Pons (tissue), 1 donor: ENCODE measurements around the gene EIF5A.

Experiments used
- DNase-seq: peaks from one replicate; pipeline ENCODE4 v3.0.0-alpha.2; 2016; ENCODE audit warnings: low spot score

Gene EIF5A

GRCh38 chr17:7313088-7313889, 5.9 kb downstream of the EIF5A start:
- no peak for DNase-seq

DNA sequence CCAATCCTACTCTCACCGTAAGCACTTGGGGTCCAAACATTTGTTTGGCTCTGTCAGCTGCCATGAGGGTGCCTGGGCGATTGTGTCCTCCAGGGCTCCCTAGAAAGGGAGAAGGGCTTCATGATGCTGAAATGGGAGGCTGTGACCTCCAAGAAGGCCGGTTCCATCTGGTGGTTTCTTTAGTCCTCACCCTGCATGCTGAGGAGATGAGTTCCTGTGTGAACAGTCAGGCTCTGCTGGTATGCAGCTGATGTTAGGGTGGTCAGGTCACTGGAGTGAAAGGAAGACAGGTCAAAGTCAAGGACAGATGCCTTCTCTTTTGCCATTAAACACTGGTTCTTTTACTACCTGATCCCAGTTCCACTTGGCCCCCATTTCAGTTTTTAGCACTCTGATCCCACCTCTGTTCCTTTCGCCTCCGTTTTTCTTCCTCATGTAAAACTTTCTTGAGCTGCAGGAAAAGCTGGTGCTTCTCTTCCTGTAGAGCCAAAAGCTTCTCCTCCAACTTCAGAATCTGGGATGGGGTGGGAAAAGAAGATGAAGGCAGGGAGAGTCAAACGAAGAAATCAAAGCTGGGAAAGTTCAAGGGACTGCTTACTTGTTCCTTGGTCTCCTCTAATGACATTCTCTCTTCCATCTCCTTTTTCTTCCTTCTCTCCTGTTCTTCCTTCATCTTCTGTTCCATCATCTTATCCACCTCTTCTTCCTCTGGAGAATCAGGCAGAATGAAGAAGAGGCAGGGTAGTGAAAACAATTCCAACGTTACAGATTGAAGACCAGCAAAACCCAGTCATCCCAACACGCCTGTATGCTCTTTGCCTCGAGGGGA, 6.7 kb downstream of the EIF5A start:
- no peak for DNase-seq

DNA sequence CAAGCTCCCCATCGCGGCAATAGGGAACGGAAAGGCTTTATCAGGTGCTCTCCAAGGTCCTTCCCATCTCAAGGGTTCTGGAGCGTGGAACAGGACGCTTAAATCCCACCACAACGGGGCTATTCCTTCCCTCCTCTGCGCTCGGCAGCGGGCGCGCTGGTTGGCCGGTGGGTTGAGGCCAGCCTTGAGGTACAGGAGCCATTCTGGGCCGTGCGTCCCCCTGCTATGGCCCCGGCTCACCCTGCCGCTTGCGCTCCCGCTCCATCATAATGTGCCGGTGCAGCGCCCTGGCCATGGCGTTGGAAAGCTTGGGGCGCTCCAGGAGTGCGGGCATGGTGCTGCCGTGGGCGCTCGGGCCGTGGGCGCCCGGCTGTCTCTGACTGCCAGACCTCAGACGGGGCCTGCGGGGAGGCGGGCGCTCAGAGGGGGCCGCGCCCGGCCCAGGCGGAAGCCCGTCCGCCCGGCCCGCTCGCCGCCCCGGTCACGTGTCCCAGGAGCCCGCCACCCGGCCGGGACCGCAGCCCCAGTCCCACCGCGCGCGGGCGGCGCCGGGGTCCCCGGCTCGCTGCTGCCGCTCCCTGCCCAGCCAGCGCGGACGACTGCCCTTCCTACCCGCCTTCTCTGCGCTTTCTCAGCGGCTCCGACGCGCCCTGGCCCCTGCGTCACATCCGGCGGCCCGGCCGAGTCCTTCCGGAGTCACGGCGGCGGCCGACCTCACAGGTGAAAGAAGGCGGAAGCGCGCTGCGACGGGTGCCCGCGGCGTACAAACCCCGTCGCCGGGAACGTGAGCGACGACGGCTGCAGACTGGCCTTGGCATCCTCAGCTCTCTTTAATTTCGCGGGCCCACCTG, 7.5 kb downstream of the EIF5A start, which contains the start of gene GPS2:
TSS of gene GPS2 (minus strand) at position 642 of the 851 bp plus-strand sequence. CDS start at position 334, 308 bp downstream.
- peak; percentile 70 for DNase-seq

DNA sequence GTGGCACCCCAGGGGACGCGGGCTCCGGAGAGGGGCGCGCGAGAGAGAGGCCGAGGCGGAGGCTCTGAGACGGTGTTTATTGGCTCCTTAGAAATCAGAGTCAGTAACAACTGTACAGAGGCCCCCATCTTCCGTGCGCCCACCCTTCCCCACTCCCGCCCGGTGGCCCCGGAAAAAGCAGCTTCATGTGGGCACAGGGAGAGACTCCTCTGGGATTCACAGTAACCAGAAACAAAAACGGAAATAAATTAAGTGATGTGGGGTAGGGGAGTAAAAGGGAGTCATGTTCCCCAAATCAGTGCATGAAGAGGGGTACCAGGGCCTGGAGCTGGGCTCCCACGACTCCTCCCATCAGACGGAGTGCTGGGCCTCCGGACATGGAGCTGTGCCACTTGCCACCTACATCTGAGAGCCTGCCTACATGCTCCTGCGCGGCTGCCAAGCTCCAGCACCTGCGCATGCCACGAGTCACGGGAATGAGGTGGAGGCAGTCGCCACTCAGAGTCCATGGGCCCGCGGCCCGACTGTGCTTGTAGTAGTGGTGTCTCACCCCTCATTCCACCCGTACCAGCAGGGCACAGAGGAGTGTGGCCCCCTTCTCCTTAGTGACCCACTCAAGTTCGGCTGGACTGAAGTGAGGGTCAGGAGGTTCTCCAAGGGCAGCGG, 8.3 kb downstream of the EIF5A start:
- DNase-seq: no peak

DNA sequence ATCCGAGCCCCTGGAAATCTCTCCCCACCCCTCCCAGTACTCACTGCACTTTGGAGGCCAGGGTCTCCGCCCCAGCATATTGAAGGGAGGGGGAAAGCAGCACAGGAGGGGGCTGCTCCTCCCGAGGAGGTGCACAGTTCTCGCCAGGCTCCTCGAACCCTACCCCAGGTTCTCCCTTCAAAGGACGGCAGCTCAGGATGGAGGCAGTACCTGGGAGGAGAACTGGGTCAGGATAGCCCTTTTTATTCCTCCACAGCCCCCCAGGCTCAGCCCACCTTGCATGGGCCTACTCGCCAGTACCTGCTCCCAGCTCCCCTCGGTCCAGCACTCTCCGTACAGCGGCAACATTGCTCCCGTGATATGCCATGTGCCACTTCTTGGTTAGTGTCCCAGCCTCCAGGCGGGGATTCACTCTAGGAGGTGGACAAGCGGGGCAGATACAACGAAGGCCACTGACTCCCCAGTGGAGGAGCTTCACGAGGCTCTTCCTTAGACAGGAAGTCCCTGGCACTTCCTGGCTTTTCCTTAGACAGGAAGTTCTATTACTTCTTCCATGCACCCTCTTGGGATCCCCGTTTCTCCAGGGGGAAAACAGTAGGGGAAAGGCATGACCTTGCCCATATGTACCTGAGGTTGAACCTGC, 9.9 kb downstream of the EIF5A start:
- DNase-seq: no peak

GRCh38 chr17:7318121-7318860, 10.9 kb downstream of the EIF5A start:
- no peak for DNase-seq

DNA sequence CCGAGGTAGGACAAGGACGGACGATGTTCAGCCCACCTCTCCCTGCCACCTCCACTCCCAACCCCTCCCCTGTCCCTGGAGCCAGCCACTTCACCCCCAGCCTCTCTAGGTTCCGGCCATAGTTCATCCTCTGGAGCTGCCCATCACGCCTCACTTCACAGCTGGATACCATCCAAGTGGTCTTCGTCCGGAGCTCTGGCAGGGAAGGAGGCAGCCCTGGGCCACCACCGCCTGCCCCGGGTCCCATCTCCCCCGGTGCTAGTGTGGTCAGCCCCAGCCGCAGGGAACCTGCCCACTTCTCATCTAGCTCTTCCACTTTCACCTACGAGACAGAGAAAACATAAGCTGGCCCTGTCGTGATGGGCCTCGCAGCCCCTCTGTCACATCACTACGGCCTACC, 14.0 kb downstream of the EIF5A start:
- no peak for DNase-seq

DNA sequence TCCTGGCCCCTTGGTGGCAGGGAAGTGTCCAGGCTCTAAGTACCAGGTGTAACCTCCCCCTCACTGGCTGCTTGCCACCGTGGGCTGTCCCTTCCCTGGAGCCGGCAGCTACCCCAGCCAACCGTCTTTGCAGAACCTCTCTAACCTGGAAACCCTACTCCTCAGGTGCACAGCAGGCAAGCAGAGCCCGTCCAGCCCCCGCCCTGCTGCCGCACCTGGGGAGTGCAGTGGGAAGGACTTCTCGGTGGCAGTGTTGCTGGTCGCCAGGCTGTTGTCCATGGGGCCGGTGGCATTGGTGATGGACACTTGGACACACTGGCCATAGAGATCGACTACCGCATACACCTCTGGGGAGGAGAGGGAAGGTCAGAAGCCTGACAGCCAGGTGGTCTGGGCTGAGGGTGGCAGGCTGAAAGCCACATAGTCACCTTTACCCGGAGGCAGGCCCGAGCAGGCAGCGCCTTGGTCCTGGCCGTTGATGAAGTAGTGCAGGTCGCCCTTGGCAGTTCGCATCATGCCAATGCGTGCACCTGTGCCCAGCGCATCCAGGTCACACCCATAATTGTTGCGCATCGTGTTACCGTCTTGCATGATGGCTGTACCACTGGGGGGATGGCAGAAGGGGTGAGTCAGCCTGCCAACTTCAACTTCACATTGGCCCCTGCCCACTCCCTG, 15.2 kb downstream of the EIF5A start:
- DNase-seq: no peak

GRCh38 chr17:7323731-7324437, 16.5 kb downstream of the EIF5A start:
- DNase-seq: no peak

GRCh38 chr17:7324438-7324779, 17.0 kb downstream of the EIF5A start:
- no peak for DNase-seq

DNA sequence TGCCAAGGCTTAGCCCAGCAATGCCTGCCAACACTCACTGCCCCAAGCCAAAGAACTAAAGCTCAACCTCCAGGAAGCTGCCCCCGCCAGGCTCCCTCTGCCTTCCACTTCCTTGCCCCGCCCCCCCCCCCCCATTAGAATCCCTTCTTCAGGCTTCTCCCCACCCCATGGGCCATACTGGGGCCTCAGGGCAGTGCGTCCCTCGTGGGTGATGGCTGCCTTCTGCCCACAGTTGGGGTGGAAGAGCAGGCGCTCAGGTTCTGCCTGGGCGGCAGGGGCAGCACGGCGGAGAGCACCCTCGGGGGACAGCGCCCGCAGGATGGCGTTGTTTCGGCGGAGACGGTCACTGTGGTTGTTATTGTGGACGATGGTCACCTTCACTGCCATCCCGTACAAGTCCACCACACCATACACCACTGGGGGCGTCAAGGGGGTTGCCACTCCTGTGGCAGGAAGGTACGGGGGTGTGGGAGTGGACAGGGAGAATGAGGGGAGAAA, 17.7 kb downstream of the EIF5A start:
- no peak for DNase-seq

DNA sequence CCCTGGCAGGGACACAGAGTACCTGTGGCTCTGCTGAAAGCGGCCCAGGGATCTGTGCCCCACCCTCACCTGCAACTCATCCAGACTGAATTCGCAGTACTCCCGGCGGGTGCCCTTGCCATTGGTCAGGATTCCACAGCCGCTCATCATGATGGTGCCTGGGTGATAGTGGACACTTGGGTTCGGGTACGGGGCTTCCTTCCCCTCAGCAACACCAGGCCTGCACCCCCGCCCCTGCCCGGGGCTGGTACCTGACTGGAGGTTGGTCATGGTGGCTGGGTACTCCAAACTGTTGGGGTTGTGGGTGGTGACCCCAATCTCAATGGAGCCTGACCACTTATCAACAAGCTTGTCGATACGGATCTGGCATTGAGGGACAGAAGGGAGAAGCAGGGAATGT, 18.8 kb downstream of the EIF5A start:
- DNase-seq: no peak

DNA sequence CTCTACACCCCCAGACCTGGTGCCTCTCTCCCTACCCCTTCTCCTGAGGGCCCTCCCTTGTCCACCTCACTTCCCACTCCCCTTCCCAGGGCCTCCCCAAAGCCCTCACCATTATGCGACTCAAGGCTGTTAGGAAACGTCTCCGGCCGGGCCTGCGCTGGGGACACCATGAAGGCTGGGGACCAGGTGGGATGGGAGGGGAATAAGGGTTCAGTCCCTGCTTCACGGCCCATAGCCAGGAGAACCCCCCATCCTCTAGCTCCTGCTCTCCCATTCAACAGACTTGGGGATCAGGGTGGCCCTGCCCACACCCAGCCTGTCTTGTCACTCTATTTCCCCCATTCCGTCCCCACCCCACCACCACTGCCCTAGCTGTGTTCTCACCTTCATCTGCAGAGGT, 19.6 kb downstream of the EIF5A start:
- no peak for DNase-seq

GRCh38 chr17:7327501-7327900, 20.1 kb downstream of the EIF5A start:
- no peak for DNase-seq

- no peak for DNase-seq
Measured at GRCh38 chr17:7328009-7328408, 20.6 kb downstream of the EIF5A start.

DNA sequence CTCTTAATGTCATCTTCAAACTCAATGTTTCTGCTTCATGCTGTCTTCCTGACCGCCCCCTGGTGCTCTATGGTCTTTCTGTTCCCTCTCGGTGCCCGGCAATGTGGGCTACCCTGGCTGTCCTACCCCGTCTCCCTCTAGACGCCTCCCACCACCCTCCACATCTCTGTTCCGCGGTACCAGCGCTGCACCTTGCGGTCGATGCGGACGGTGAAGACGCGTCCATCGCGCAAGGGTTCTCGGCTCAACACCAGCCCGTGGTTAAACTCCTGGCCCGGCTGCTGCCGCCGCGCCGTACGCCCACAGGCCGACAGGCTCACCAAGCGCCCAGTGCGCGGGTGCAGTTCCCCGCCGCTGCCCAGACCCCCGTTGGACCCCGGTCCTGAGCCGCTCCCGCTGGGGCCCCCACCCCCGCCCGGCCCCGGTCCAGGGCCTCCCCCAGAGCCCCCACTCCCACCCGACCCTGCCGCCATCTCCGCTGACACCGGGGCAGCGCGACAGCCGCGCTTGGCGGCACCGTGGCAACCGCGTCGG, 21.5 kb downstream of the EIF5A start, which contains the start of gene NEURL4:
TSS of gene NEURL4 (minus strand) at position 496 of the 534 bp plus-strand sequence. CDS start at position 473, 23 bp downstream.
- DNase-seq: no peak

DNA sequence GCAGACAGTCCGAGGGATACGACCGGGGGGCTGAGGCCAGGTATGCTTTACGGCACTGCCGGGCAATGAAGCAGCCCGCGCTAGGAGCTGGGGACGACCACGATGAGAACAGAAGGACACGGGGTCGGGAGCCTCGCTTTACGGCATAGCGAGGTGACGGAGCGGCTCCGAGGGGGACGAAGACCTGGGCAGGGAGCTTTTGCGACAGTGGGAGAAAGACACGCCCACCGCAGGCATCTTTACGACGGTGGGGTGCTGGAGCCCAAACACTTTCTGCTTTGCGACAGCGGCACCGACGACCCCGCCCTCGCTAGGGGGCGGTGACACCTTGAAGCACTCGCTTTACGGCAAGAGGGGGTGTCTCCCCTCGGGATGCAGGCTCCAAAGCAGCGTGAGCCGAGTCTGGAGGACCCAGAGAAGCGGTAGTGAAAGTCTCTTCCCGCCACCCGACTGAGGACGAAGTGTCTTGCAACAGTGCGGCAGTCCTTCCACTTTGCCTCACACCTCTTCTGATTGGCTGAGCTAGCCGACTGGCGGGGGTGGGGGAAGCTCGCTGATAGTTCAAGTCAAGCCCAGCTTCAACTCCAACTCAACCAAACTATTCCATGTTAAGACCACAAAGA, 22.1 kb downstream of the EIF5A start:
- DNase-seq: peak; percentile 97

GRCh38 chr17:7329997-7330637, 22.7 kb downstream of the EIF5A start:
- peak; percentile 38 for DNase-seq
